CMK (cell line): ENCODE data around the gene KHK.
A peak's percentile ranks its signal among the peaks of the same experiment; 100 is the strongest.

Source experiments
- DNase-seq: peaks from one replicate; pipeline ENCODE4 v3.0.0-alpha.2; 2010; ENCODE audit warnings: low read depth

The KHK gene

GRCh38 chr2:27081984-27082772, 4.4 kb upstream of the KHK start:
- no peak for DNase-seq

- DNase-seq = no peak
Observed at GRCh38 chr2:27082773-27083409, 3.7 kb upstream of the KHK start.

- no peak for DNase-seq
Observed at GRCh38 chr2:27083410-27084296, 2.9 kb upstream of the KHK start.

DNA sequence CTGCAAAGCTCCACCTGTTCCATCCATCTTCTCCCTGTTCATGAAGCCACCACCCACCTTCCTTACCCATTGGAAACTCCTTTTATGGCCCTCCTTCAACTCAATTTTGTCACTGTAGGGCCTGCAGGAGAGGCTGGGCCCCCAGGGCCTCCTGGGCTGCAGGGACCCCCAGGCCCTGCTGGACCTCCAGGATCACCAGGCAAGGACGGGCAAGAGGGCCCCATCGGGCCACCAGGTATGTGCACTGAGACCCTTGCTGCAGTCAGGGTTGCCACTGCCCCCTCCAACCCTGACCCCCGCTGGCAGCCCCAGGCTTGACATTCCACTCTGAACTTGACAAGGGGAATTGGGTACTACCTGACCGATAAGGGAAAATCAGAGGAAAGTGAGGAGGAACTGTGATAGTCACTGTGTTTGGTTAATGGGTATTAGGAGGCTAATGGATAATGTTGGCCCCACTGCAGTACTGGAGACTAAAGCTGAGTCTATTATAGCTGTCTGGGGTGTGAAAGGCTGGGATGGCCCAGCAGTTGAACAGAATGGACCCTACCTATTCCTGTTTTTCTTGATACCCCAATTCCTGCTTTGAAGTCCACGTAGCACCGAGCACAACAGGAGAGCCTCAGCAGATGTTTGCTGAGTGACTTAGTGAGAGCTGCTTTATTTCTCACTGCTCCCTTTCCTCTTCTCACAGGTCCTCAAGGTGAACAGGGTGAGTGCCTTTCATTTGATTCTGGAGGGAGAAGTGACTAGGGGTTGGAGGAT, 2.1 kb upstream of the KHK start:
- no peak for DNase-seq

DNA sequence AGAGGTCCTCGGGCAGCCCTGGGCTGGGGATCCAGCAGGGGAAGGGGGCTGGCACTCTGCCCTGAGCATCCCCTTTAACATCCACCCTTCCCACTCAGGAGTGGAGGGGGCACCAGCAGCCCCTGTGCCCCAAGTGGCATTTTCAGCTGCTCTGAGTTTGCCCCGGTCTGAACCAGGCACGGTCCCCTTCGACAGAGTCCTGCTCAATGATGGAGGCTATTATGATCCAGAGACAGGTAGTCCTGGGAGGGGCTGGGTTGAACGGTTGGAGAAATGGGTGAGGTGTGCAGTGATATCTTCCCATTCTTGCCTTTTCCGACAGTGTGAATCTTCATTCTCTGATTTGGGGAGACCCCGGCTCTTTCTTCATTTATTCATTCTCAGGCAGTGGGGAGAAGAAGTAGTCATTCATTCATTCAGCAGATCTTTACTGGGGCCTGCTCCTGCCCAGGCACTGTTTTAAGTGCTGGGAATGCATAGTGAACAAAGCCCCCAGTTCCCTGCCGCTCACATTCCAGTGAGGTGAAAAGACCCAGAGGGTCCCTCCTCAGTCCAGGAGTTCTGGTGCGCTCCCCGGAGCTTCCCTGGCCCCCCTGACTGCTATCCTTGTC, 1.4 kb upstream of the KHK start:
- DNase-seq = no peak

DNA sequence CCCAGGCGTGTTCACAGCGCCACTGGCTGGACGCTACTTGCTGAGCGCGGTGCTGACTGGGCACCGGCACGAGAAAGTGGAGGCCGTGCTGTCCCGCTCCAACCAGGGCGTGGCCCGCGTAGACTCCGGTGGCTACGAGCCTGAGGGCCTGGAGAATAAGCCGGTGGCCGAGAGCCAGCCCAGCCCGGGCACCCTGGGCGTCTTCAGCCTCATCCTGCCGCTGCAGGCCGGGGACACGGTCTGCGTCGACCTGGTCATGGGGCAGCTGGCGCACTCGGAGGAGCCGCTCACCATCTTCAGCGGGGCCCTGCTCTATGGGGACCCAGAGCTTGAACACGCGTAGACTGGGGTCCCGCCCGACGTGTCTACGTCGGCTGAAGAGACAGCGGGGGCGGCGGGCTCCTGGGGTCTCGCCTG, 891 bp upstream of the KHK start:
- peak; percentile 56 for DNase-seq

GRCh38 chr2:27086090-27086723, 365 bp upstream of the KHK start:
- DNase-seq = peak; percentile 89

DNA sequence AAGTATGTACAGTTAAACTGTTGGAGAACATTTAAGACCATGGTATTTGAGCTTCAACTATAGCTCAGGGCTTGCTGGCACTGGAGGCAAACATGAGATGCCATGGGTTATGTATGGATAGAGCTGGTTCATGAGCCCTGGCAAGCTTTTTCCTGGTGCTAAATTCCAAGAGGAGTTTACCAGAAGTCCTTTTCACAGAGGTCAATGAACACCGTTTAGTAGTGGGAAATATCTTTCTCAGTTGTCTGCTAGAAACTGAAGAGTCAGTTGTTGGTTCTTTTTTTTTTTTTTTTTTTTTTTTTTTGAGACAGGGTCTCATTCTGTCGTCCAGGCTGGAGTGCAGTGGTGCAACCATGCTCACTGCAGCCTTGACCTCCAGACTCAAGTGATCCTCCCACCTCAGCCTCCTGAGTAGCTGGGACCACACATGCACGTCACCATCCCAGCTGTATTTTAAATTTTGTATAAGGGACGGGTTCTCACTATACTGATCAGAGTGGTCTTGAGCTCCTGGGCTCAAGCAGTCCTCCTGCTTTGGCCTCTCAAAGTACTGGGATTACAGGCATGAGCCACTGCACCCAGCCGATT, 1.3 kb downstream of the KHK start:
- no peak for DNase-seq

DNA sequence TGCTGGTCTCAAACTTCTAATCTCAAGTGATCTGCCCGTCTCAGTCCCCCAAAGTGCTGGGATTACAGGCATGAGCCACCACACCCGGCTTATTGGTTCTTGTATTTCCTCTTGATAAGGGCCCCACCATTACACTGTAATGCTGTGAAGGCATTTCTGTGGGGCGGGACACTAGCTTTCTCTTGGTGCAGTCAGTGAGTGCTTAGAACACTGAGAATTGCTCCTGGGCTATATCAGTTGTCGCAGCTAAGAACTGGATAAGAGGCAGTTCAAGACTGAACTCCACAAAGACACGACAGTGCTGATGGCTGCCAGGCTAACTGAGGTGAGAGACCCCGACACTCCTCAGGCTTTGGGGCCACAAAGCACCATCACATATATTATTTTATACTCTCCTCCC, 2.1 kb downstream of the KHK start:
- no peak for DNase-seq

GRCh38 chr2:27089111-27089954, 2.8 kb downstream of the KHK start:
- DNase-seq = no peak

GRCh38 chr2:27091746-27092695, 5.4 kb downstream of the KHK start:
- no peak for DNase-seq

GRCh38 chr2:27092696-27093429, 6.3 kb downstream of the KHK start:
- peak; percentile 48 for DNase-seq

DNA sequence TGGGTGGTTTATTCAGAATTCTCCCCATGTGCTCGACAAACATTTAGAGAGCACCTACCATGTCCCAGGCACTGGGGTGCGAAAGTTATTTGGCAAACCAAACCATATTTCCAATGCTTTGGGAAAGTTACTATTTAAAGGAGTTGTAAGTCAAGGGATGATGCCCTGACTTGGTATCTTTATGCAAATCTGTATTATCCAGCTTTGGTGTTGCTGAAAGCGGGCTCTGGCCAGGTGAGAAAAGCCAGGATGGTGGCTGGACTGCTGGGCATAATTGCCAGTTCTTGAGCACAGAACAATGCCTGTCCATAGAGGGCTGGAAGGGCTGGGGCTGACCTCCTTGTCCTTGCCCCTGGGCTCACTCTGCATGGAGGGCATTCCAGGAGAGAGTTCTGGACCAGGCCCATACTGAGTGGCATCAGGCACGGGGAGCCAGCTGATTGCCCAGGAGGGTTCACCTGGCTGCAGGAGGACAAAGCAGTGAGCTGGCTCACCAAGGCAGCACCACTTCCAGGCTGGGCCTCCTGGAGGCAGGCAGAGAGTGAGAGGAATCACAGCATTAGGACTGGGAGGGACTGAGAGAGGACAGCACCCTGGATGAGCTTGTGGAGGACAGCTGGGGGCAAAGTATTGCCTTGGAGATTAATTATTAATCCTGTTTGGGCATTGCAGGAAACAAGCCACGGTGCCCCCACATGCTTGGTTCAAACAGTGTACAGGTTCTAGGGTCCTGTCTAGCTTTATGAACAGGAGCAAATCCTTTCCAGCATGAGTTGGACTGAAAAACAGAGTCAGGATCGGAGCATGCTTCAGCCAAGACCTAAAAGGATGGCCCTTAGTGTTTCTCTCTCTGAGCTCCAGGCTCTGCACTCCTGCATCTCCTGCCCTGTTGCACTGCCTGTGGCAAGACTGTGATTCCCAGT, 7.1 kb downstream of the KHK start:
- no peak for DNase-seq

- DNase-seq = no peak
Observed at GRCh38 chr2:27094353-27094984, 7.9 kb downstream of the KHK start.

DNA sequence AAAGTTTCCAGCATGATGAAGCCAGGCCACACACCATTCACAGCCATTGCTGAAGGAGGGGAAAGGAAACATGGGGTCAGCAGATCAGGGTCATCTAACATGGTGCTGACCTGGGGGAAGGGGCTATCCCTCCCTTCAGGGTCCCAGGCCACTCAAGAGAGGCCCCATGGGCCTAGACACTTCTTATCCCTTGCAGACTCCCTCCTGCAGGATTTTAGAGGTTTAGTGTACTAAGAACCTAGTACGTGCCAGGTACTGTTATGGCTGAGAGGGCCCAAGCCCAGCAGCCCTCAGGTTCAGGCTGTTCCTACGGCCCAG, 8.8 kb downstream of the KHK start:
- DNase-seq = no peak
